Thyroid gland (tissue), 4 donors: Measurements from ENCODE around the gene FMR1.

Experiments
- CTCF ChIP-seq, 6 experiments: fragments of 200-600 bp in 3 of 6; fragments of 450-650 bp in 3 of 6; sonication (generic) in 3 of 6; IDR thresholded peaks; one replicate each; pipeline ENCODE4 v1.5.1; 2016 to 2019; ENCODE audit warnings: antibody characterized with exemption in 6 of 6, mild to moderate bottlenecking in 2 of 6, inconsistent platforms in 1 of 6, moderate library complexity in 1 of 6
- POLR2A ChIP-seq, 2 donors: fragments of 450-650 bp; IDR thresholded peaks; one replicate each; pipeline ENCODE4 v1.6.1; 2017; ENCODE audit warnings: antibody characterized with exemption in 2 of 2, mild to moderate bottlenecking in 2 of 2, moderate library complexity in 1 of 2

GRCh38 chrX:147981038-147981752 lies 69.5 kb downstream of the FMR1 start, which contains the start of gene FMR1NB:
- TF ChIP-seq POLR2A (IDR thresholded peaks at IDR 0.05) (no peak), CTCF (IDR thresholded peaks at IDR 0.05) (no peak)
